Endometrial microvascular endothelial cells (primary cell): Measurements from ENCODE around the gene APOE. TPM values are rescaled to one million over a fixed set of nuclear protein-coding genes. Genes with fewer than 3 reads are reported as not detected.

Source experiments
- in situ Hi-C: cut with HindIII; loops from 2 replicates; pipeline ENCODE4 v1.10.0; 2017; ENCODE audit warnings: low sequenced_read_pairs, low pct_unique_long_range_greater_than_20kb; ENCODE audit errors: inconsistent ontology term
- total RNA-seq: library from RNA; depleted of rRNA; stranded (reverse); fragments of >200 nt; gene quantifications from one replicate; pipeline ENCODE4 v1.2.3, GENCODE V29; 2015; ENCODE audit errors: inconsistent ontology term

APOE gene
- total RNA-seq, 1 donor from 2014 or later, result 0.09 TPM

DNA sequence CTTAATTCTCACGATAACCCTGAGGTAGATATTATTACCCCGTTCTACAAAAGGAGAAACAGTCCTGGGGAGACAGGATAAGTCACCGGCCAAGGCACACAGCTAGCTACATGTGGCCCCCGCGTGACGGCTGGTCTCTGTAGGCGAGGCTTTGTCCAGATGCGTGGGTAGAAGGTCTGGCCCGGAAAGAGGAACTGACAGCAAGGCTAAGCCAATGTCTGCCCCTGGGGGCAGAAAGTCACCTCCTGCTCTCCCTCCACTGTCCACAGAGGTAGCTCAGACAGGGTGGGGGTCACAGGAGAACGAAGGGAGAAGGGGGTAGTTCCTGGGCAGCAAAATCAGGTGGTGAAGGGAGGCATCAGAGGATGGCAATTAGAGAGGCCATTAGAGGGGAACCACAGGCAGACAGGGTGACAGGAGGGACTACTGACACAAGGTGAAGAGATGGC, 38.2 kb downstream of the APOE start:
- in situ Hi-C loops, result no loop called here

DNA sequence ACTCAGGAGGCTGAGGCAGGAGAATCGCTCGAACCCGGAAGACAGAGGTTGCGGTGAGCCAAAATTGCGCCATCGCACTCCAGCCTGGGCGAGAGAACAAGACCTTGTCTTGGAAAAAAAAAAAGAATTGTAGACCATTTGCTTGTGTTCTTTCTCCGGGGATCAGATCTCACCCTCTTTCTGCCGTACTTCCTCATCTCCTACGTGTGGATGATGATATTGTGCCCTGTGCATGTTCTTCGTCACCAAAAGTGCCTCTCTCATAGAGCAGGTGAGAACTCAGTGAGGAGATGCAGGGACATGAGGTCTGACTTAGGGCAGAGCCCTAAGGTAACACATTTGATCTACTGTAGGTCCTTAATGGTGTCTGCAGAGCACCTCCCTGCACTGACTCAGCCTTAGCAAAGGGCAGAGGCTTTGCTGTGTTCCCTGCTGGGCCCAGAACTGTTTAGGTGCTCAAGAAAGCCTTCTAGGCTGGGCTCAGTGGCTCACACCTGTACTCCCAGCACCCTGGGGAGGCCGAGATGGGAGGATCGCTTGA, 41.5 kb downstream of the APOE start:
- in situ Hi-C loops, result no loop called here

DNA sequence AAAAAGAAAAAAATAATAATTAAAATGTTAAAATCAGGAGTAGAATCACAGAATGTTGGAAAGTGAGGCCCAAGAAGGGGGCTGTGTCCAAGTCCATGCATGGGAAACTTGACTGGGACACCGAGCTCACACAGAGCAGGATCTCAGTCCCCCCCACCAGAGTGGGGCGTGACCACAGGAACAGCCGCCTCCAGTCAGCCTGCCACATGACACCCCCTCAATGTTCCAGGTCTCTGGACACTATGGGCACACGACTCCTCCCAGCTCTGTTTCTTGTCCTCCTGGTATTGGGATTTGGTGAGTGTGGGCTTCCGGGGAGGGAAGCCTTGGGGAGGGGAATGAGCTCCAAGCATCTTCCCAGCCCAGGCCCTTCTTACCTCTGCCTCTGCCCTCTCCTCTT, 42.6 kb downstream of the APOE start:
- in situ Hi-C loops, result no loop called here

DNA sequence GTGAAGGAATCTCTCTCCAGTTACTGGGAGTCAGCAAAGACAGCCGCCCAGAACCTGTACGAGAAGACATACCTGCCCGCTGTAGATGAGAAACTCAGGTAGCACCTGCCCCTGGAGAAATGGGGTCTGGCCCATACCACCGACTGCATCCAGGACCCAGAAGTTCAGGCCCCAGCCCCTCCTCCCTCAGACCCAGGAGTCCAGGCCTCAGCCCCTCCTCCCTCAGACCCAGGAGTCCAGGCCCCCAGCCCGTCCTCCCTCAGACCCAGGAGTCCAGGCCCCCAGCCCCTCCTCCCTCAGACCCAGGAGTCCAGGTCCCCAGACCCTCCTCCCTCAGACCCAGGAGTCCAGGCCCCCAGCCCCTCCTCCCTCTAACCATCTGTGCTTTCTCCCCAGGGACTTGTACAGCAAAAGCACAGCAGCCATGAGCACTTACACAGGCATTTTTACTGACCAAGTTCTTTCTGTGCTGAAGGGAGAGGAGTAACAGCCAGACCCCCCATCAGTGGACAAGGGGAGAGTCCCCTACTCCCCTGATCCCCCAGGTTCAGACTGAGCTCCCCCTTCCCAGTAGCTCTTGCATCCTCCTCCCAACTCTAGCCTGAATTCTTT, 43.3 kb downstream of the APOE start:
- in situ Hi-C loops, result no loop called here

DNA sequence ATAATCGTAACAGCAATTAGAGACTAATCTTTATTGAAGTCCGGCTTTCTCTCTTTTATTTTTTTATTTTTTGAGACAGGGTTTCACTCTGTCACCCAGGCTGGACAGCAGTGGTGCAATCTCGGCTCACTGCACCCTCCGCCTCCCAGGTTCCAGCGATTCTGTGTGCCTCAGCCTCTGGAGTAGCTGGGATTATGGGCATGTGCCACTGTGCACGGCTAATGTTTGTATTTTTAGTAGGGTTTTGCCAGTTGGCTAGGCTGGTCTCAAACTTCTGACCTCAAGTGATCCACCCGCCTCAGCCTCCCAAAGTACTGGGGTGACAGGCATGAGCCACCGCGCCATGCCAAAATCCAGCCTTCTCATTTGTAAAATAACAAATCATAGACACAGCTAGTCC, 44.0 kb downstream of the APOE start:
- in situ Hi-C loops, result no loop called here

DNA sequence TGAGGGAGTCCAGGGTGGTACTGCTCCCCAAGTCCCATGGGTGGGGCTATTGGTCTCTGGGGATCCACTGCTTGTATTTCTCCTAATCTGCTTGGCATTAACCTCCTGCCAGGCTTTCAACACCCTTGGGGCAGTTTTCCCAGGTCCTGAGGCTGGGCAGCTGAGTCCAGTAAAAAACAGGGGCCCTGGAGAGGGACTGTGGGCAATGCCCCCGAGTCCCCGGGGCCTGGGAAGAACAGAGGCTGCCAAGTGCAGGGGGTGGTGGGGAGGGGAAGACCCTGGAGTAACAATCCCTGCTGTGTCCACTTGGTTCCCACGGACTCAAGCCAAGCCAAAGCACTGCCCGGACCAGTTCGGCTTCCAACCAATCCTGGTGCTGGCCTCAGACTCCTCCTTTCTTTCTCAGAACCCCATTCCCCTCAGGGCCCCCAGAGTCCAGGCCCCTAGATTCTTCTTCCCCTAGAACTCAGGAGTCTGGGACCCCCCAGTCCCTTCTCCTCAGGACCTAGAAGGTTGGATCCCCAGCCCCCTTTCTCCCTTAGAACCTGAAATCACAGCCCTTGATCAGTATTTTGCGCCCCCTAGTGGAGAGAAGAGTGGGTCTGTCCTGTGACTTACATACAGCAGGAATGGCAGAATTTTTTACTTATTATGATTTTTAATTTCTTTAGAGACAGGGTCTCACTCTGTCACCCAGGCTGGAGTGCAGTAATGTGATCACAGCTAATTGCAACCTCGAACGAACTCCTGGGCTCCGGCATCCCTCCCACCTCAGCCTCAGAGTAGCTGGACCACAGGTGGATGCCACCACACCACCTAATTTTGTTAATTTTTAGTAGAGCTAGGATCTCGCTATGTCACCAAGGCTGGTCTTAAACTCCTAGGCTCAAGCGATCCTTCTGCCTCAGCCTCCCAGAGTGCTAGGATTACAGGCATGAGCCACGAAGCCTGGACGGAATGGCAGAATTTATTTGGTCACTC, 45.9 kb downstream of the APOE start:
- in situ Hi-C loops, result no loop called here

DNA sequence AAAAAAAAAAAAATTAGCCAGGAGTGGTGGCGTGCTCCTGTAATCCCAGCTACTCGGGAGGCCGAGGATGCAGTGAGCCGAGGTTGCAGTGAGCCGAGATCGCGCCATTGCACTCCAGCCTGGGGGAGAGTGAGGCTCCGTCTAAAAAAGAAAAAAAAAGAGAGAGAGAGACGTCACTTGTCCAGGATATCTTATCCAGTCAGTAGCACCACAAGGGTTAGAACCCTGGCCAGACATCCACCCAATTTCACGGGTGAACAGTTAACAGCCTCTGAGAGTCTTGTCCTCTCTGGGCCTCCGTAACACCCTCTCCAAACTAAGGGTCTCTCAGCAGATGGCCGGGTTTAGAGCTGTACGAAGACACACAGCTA, 48.7 kb downstream of the APOE start:
- in situ Hi-C loops, result no loop called here

DNA sequence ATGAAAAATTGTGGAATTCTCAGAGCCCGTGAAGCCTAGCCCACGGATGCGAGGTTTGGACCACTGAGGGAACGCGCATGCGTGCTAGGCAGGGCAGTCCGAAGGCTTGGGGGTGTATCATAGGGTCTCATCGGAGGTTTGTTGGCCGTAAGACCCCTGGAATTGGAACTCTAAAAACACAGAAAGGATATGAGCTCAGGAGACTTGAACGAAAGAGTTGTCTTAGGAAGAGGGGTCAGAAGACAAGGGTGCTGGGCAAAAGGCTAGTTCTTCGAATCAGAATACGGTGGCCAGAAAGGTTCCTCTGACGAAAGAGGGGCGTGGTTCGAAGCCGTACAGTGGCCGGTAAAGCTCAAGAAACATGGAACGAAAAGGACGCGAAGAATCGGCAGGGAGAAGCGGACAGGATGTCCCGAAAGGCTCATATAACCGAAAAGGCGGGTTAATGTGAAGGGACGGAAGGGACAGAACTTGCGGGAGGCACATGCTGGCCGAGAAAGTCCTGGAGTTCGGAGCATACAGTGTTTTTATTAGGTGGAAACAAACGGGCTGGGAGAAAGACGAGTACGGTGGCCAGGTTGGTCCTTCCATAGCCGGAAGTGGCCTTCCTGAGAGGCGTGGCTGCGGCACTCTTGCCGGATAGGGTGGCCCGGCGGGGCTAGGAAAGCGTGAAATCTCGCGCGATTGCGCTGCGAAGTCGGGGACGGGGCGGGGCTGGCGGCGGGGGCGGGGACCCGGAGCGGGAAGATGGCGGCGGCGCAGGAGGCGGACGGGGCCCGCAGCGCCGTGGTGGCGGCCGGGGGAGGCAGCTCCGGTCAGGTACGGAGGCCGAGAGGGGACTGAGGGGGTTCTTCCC, 49.3 kb downstream of the APOE start, which contains the start of gene CLPTM1:
TSS of gene CLPTM1 (plus strand) at position 732 of the 856 bp plus-strand sequence. CDS start at position 748, 16 bp downstream.
- in situ Hi-C loops, result no loop called here

DNA sequence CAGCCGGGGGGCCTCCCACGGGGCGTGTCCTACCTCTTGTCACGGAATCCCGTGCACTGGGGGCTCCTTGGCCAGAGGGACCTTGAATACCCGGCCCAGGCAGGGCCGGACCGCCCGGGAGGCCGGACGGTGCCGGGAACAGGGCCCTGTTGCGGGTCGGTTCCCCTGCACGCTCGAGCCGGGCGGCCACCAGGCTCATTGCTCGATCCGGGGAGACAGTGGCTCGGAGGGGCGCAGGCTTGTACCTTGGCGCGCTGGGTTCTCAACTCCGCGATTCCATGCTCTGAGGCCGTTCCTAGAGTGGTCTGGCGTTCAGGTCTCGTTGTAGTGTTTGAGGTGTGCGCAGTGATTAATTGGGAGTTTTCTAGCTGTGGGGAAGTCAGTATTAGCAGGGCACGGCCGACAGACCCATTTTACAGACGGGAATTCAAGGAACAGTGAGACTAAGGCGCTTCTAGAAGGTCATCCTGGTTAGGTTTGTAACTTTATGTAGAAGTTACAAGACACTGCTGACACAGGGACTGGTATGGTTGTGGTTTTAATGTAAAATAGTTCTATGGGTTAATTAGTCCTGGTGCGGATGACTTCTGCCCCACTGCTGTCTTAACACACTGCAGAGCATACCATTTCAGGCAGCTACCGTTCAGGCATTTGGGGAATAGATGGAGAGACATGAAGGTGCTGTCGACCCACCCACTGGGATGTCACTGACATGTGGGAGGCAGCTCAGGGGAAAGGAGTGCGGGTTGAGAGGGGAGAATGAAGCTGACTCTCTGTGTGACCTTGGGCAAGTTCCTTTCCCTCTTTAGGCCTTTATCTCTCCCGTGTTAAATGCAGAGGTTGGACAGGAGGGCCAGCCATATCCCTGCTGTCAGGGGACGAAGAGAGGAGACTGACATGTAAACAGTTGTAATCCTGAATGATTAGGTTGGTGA, 50.2 kb downstream of the APOE start:
- in situ Hi-C loops, result no loop called here

DNA sequence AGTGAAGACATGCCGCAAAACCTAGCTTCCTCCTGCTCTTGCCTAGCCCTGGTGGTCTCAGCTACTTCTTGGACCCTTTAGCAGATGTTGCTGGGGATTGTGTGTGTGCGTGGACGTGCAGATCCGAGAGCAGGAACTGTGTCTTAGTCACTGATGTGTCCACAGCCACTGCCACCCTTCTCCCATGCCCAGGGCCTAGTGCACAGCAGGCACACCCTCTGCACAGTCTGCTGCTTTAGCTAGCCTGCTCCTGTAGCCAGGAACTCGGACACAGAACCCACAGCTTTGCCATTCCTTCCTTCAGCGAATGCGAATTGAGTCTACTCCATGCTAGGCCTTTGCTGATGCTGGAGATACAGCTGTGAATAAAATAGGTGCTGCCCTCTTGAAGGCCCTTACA, 51.9 kb downstream of the APOE start:
- in situ Hi-C loops, result no loop called here

DNA sequence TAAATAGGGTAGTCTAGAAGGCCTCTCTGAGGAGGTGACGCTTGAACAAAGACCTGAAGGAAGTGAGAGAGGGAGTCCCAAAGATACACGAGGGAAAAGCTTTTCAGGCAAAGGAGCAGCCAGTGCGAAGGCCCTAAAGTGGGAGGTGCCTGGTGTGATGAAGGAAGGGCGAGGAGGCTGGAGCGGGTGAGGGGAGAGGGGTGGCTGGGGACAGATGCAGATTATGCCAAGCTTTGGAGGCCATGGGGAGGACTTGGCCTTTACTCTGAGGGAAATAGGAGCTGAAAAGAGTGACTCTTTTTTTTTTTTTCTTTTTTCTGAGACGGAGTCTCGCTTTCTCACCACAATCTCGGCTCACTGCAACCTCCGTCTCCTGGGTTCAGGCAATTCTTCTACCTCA, 52.5 kb downstream of the APOE start:
- in situ Hi-C loops, result no loop called here

Other genes starting within 250 kb of the APOE start
- 2.9 TPM for gene CEACAM19, start 234.3 kb upstream of the APOE start, total RNA-seq
- gene CEACAM16, start 206.6 kb upstream of the APOE start, total RNA-seq, result not detected
- gene BCL3, start 157.1 kb upstream of the APOE start, total RNA-seq, result 18.2 TPM
- 0.28 TPM for gene CBLC, start 127.9 kb upstream of the APOE start, total RNA-seq
- 35.5 TPM for gene BCAM, start 96.7 kb upstream of the APOE start, total RNA-seq
- 307 TPM for gene NECTIN2, start 59.5 kb upstream of the APOE start, total RNA-seq
- 142 TPM for gene TOMM40, start 14.5 kb upstream of the APOE start, total RNA-seq
- not detected for gene APOC1, start 8.8 kb downstream of the APOE start, total RNA-seq
- not detected for gene APOC4, start 36.4 kb downstream of the APOE start, total RNA-seq
- not detected for gene APOC2, start 40.3 kb downstream of the APOE start, total RNA-seq
- gene CLPTM1, start 49.6 kb downstream of the APOE start, total RNA-seq, result 80.3 TPM
- 18.9 TPM for gene RELB, start 95.7 kb downstream of the APOE start, total RNA-seq
- 28.2 TPM for gene CLASRP, start 133.2 kb downstream of the APOE start, total RNA-seq
- gene ZNF296, start 170.7 kb downstream of the APOE start, total RNA-seq, result 0.74 TPM
- gene GEMIN7, start 173.5 kb downstream of the APOE start, total RNA-seq, result 61.5 TPM
- gene PPP1R37, start 187.4 kb downstream of the APOE start, total RNA-seq, result 28.2 TPM